CD14-positive monocyte (primary cell): ENCODE measurements around the gene TBC1D16. TPM values are rescaled to one million over a fixed set of nuclear protein-coding genes. Genes with fewer than 3 reads are reported as not detected.
A peak's percentile ranks its signal among the peaks of the same experiment; 100 is the strongest.

Experiments
- DNase-seq, 3 donors: peaks; one replicate each; pipeline ENCODE4 v3.0.0-alpha.2; 2011 to 2022
- H2AFZ ChIP-seq: 2 replicates; pipeline ENCODE4 v1.6.0; 2012; ENCODE audit warnings: mild to moderate bottlenecking, low read depth, low read length, inconsistent platforms; ENCODE audit not compliant: insufficient read depth, poor library complexity, severe bottlenecking
- H3K27ac ChIP-seq, 2 donors: 1 replicate in 1 of 2; 2 replicates in 1 of 2; pipeline ENCODE4 v1.5.1; 2012 to 2013; ENCODE audit warnings: low read length in 2 of 2, control low read depth in 1 of 2, inconsistent platforms in 1 of 2, low read depth in 1 of 2, mild to moderate bottlenecking in 1 of 2
- H3K27me3 ChIP-seq, 2 donors: one replicate each; pipeline versions ENCODE4 v1.6.0 to v1.6.1; 2011 to 2013; ENCODE audit warnings: low read length in 2 of 2; ENCODE audit not compliant: control insufficient read depth in 2 of 2, insufficient read depth in 2 of 2
- H3K36me3 ChIP-seq, 2 donors: replicated peaks in 1 of 2; 1 replicate in 1 of 2; 2 replicates in 1 of 2; pipeline versions ENCODE4 v1.5.1 to v1.6.1; 2012 to 2013; ENCODE audit warnings: low read length in 2 of 2, control low read depth in 1 of 2, inconsistent platforms in 1 of 2, mild to moderate bottlenecking in 1 of 2; ENCODE audit not compliant: insufficient read depth in 2 of 2, control insufficient read depth in 1 of 2
- H3K4me1 ChIP-seq, 2 donors: 1 replicate in 1 of 2; 2 replicates in 1 of 2; pipeline versions ENCODE4 v1.5.1 to v1.6.1; 2012 to 2013; ENCODE audit warnings: low read length in 2 of 2, control low read depth in 1 of 2, inconsistent platforms in 1 of 2, mild to moderate bottlenecking in 1 of 2, moderate library complexity in 1 of 2; ENCODE audit not compliant: insufficient read depth in 2 of 2, control insufficient read depth in 1 of 2
- H3K4me2 ChIP-seq: replicated peaks from 2 replicates; pipeline ENCODE3; 2012; ENCODE audit warnings: low read length, moderate library complexity, mild to moderate bottlenecking; ENCODE audit not compliant: poor library complexity, severe bottlenecking; ENCODE audit errors: extremely low read depth
- H3K4me3 ChIP-seq, 3 experiments: fragments of 200-600 bp in 1 of 3; sonication (generic) in 1 of 3; replicated peaks in 1 of 3; 1 replicate in 2 of 3; 2 replicates in 1 of 3; pipeline ENCODE4 v1.5.1; 2011 to 2013; ENCODE audit warnings: low read length in 3 of 3, mild to moderate bottlenecking in 3 of 3, control low read depth in 2 of 3, low read depth in 2 of 3, inconsistent platforms in 1 of 3, moderate library complexity in 1 of 3
- H3K79me2 ChIP-seq: 2 replicates; pipeline ENCODE4 v1.6.0; 2012; ENCODE audit warnings: mild to moderate bottlenecking, control low read depth, inconsistent platforms, low read length, moderate library complexity; ENCODE audit not compliant: insufficient read depth
- H3K9ac ChIP-seq: 2 replicates; pipeline ENCODE4 v1.6.0; 2017; ENCODE audit warnings: low read length, mild to moderate bottlenecking; ENCODE audit not compliant: insufficient read depth, poor library complexity, severe bottlenecking
- H3K9me3 ChIP-seq, 2 donors: replicated peaks in 1 of 2; 1 replicate in 1 of 2; 2 replicates in 1 of 2; pipeline versions ENCODE4 v1.5.1 to v1.6.1; 2012 to 2013; ENCODE audit warnings: low read length in 2 of 2, control low read depth in 1 of 2; ENCODE audit not compliant: control insufficient read depth in 1 of 2, insufficient read depth in 1 of 2
- H4K20me1 ChIP-seq: 2 replicates; pipeline ENCODE4 v1.6.0; 2012; ENCODE audit warnings: mild to moderate bottlenecking, low read length, control low read depth, moderate library complexity; ENCODE audit not compliant: insufficient read depth
- H3K27ac Mint-ChIP-seq, 7 donors: one replicate each; pipeline ENCODE4 v1.8.0; 2020; ENCODE audit warnings: mild to moderate bottlenecking in 7 of 7, mixed read lengths in 7 of 7, moderate library complexity in 6 of 7, inconsistent platforms in 2 of 7
- H3K27me3 Mint-ChIP-seq, 3 donors: one replicate each; pipeline ENCODE4 v1.8.0; 2021 to 2022; ENCODE audit warnings: low read depth in 3 of 3, mild to moderate bottlenecking in 3 of 3, mixed read lengths in 3 of 3, moderate library complexity in 3 of 3, inconsistent platforms in 1 of 3
- H3K36me3 Mint-ChIP-seq, 2 donors: one replicate each; pipeline ENCODE4 v1.8.0; 2020; ENCODE audit warnings: mixed read lengths in 2 of 2, inconsistent platforms in 1 of 2, mild to moderate bottlenecking in 1 of 2
- H3K4me1 Mint-ChIP-seq: one replicate; pipeline ENCODE4 v1.8.0; 2020; ENCODE audit warnings: mild to moderate bottlenecking, mixed read lengths
- H3K4me3 Mint-ChIP-seq, 2 donors: one replicate each; pipeline ENCODE4 v1.8.0; 2020; ENCODE audit warnings: mild to moderate bottlenecking in 2 of 2, mixed read lengths in 2 of 2, moderate library complexity in 1 of 2
- H3K9me3 Mint-ChIP-seq, 7 donors: one replicate each; pipeline ENCODE4 v1.8.0; 2020 to 2022; ENCODE audit warnings: mixed read lengths in 7 of 7, mild to moderate bottlenecking in 6 of 7, moderate library complexity in 6 of 7, inconsistent platforms in 2 of 7
- WGBS: methylation state at CpG from one replicate; pipeline ENCODE4 v1.1.5; 2013; ENCODE audit warnings: missing lambda C conversion rate; ENCODE audit not compliant: insufficient coverage; 5-methylcytosine and 5-hydroxymethylcytosine counted together
- intact Hi-C, 2 donors: fragments of 100-400 bp; cut with micrococcal nuclease; formaldehyde crosslinking; loops; one replicate each; pipeline versions ENCODE4 v1.15.0 to v1.15.1; 2023
- polyA plus RNA-seq, 3 donors: library from polyadenylated mRNA; depleted of rRNA in 1 of 3; unstranded in 2 of 3; stranded (reverse) in 1 of 3; fragments of 300-500 nt in 2 of 3; fragments of >200 nt in 1 of 3; fragmentation: Illumina TruSeq in 2 of 3; gene quantifications; 1 replicate in 2 of 3; 2 replicates in 1 of 3; pipeline ENCODE4 v1.2.3, GENCODE V29; 2012 to 2021
- TF ChIP-seq, protein P1 (sequence below): fragments of 200-600 bp; IDR thresholded peaks from one replicate; pipeline ENCODE4 v1.8.0; 2022; ENCODE audit warnings: antibody characterized with exemption, mild to moderate bottlenecking

TBC1D16 gene
- polyA plus RNA-seq, 3 donors, result 0.11 to 0.53 (median 0.27) TPM

DNA sequence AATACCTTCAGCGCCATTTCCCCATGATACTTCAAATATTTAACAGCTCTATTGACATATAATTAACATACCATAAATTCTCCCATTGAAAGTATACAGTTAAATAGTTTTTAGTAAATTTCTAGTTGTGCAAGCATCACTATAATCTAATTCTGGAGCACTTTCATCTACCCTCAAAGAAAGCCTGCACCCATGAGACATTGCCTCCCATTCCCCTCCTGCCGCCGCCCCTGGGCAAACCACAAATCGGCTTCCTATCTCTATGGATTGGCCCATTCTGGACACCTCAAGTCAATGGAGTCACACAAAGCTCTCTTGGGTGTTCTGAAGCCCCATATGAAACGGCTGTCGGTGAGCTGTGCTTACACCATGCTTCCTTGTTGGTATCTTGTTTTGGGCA lies 119.2 kb downstream of the TBC1D16 start:
- no peak overlapping the region for H3K9ac ChIP-seq
- no peak overlapping the region for H3K4me3 Mint-ChIP-seq

DNA sequence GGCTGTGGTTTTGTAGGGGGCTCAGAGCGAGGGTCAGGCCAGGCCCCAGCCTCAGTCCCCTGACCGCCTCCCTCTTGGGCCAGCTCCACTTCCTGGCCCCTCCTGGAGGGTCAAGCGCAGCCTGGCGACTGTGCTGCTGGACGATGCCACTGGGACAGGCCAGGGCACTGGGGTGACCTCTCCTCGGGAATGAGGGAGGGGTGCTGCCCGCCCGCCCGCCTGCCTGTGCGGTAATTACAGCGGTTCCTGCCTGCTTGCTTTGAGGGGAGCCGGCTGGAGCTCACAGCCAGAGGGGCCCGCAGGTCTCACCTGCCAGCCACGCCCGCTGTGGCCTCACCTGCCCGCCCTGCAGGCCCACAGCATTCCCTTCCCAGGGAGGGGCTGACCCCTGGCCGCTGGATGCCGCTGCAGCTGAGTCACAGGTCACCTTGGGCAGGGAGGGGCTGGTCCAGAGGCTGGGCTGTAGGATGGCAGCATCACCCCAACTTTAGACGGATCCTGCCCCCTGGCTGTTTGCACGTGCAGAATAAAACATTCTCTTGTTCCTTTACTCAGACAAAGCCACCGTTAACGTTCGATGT lies 119.7 kb downstream of the TBC1D16 start:
- no peaks in the 10 kb centered on the region for H3K9me3 ChIP-seq
- H3K27me3 ChIP-seq, result no peaks in the 10 kb centered on the region
- H3K4me1 Mint-ChIP-seq, result no peaks in the 10 kb centered on the region
- no peaks in the 10 kb centered on the region for H3K4me1 ChIP-seq
- intact Hi-C loops, result loop anchor here (5.0 kb wide), 2 partner anchors 124 to 129 kb away; no protein-coding TSS in a partner anchor
- H3K27ac Mint-ChIP-seq, result no peak overlapping the region
- H2AFZ ChIP-seq, result no peak overlapping the region
- no peak overlapping the region for H3K27ac ChIP-seq
- 65% methylated on average over 18 of the region's 23 CpGs for WGBS
- H3K36me3 ChIP-seq, result no peaks in the 10 kb centered on the region
- H4K20me1 ChIP-seq, result no peaks in the 10 kb centered on the region
- H3K79me2 ChIP-seq, result no peaks in the 10 kb centered on the region
- DNase-seq, result peak in 2 of 3 donors; percentile 16 to 39
- peaks cover 6 to 16% (median 8%) of the 10 kb centered on the region in 3 donors for H3K27me3 Mint-ChIP-seq
- no peaks in the 10 kb centered on the region for H3K9me3 Mint-ChIP-seq
- no peak overlapping the region for H3K4me3 Mint-ChIP-seq
- H3K4me3 ChIP-seq, result no peak overlapping the region
- H3K9ac ChIP-seq, result no peak overlapping the region
- TF ChIP-seq, protein P1, sequence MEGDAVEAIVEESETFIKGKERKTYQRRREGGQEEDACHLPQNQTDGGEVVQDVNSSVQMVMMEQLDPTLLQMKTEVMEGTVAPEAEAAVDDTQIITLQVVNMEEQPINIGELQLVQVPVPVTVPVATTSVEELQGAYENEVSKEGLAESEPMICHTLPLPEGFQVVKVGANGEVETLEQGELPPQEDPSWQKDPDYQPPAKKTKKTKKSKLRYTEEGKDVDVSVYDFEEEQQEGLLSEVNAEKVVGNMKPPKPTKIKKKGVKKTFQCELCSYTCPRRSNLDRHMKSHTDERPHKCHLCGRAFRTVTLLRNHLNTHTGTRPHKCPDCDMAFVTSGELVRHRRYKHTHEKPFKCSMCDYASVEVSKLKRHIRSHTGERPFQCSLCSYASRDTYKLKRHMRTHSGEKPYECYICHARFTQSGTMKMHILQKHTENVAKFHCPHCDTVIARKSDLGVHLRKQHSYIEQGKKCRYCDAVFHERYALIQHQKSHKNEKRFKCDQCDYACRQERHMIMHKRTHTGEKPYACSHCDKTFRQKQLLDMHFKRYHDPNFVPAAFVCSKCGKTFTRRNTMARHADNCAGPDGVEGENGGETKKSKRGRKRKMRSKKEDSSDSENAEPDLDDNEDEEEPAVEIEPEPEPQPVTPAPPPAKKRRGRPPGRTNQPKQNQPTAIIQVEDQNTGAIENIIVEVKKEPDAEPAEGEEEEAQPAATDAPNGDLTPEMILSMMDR, result peak; percentile 33
- H3K4me2 ChIP-seq, result no peak overlapping the region
- no peaks in the 10 kb centered on the region for H3K36me3 Mint-ChIP-seq

More for the DNA sequence above, 119.2 kb downstream of the TBC1D16 start:
- Mint-ChIP-seq H3K9me3 (no peaks in the 10 kb centered on the region), H3K36me3 (no peaks in the 10 kb centered on the region), H3K27ac (no peak overlapping the region), H3K27me3 (peaks cover 6 to 19% (median 8%) of the 10 kb centered on the region in 3 donors), H3K4me1 (no peaks in the 10 kb centered on the region)
- H3K4me1 ChIP-seq, result no peaks in the 10 kb centered on the region
- no peak overlapping the region for H3K27ac ChIP-seq
- no peak overlapping the region for H3K4me3 ChIP-seq
- no peaks in the 10 kb centered on the region for H3K9me3 ChIP-seq
- DNase-seq, result no peak
- no peak overlapping the region for H3K4me2 ChIP-seq
- TF ChIP-seq, protein P1, result peak; percentile 4
- H3K36me3 ChIP-seq, result no peaks in the 10 kb centered on the region
- intact Hi-C loops, result loop anchor here (5.0 kb wide), 2 partner anchors 124 to 129 kb away; no protein-coding TSS in a partner anchor
- H4K20me1 ChIP-seq, result no peaks in the 10 kb centered on the region
- 96% methylated on average over 3 of the region's 6 CpGs for WGBS
- no peaks in the 10 kb centered on the region for H3K79me2 ChIP-seq
- no peak overlapping the region for H2AFZ ChIP-seq
- no peaks in the 10 kb centered on the region for H3K27me3 ChIP-seq
